Muscle layer of colon (tissue), 2 donors: ENCODE measurements around the gene ENGASE.

Experiments used
- H3K27ac ChIP-seq: one replicate; pipeline ENCODE4 v1.7.0; 2013; ENCODE audit warnings: low read depth, mild to moderate bottlenecking, low read length, moderate library complexity
- H3K27me3 ChIP-seq, 2 donors: one replicate each; pipeline ENCODE4 v1.7.0; 2013; ENCODE audit warnings: low read length in 2 of 2, mild to moderate bottlenecking in 2 of 2; ENCODE audit not compliant: insufficient read depth in 2 of 2, control insufficient read depth in 1 of 2
- H3K36me3 ChIP-seq: one replicate; pipeline ENCODE4 v1.7.0; 2013; ENCODE audit warnings: mild to moderate bottlenecking, low read length; ENCODE audit not compliant: insufficient read depth
- H3K4me1 ChIP-seq: one replicate; pipeline ENCODE4 v1.7.0; 2013; ENCODE audit warnings: mild to moderate bottlenecking, low read length; ENCODE audit not compliant: insufficient read depth
- H3K4me3 ChIP-seq, 2 donors: one replicate each; pipeline ENCODE4 v1.7.0; 2013; ENCODE audit warnings: low read length in 2 of 2, low read depth in 1 of 2, mild to moderate bottlenecking in 1 of 2, moderate library complexity in 1 of 2
- H3K9ac ChIP-seq: one replicate; pipeline ENCODE4 v1.7.0; 2013; ENCODE audit warnings: low read length
- H3K9me3 ChIP-seq: one replicate; pipeline ENCODE4 v1.7.0; 2013; ENCODE audit warnings: mild to moderate bottlenecking, low read length
- donor health status: abdominal sarcoma.
- donor health status: Adenocarcinoma of cecum.

Gene ENGASE

GRCh38 chr17:79107499-79108231 lies 33.0 kb downstream of the ENGASE start:
- Histone ChIP-seq H3K27me3 (peaks cover 0 to 6% of the 10 kb centered on the region in 2 donors), H3K9me3 (no peaks in the 10 kb centered on the region), H3K36me3 (peaks cover 19% of the 10 kb centered on the region), H3K4me3 (no peak overlapping the region), H3K27ac (no peak overlapping the region), H3K9ac (no peak overlapping the region), H3K4me1 (no peaks in the 10 kb centered on the region)

GRCh38 chr17:79108232-79108850 lies 33.7 kb downstream of the ENGASE start:
- no peaks in the 10 kb centered on the region for H3K4me1 ChIP-seq
- no peaks in the 10 kb centered on the region for H3K9me3 ChIP-seq
- no peak overlapping the region for H3K4me3 ChIP-seq
- peaks cover 19% of the 10 kb centered on the region for H3K36me3 ChIP-seq
- H3K27ac ChIP-seq, result no peak overlapping the region
- H3K27me3 ChIP-seq, result peaks cover 0 to 4% of the 10 kb centered on the region in 2 donors
- no peak overlapping the region for H3K9ac ChIP-seq

- Histone ChIP-seq H3K27me3 (no peaks in the 10 kb centered on the region), H3K4me1 (peaks cover under 1% of the 10 kb centered on the region), H3K27ac (no peak overlapping the region)
These were observed 34.2 kb downstream of the ENGASE start for GRCh38 chr17:79108870-79109269.

GRCh38 chr17:79109584-79109983 lies 35.0 kb downstream of the ENGASE start:
- H3K27me3 ChIP-seq, result no peaks in the 10 kb centered on the region
- no peaks in the 10 kb centered on the region for H3K9me3 ChIP-seq
- no peak overlapping the region for H3K9ac ChIP-seq
- H3K4me1 ChIP-seq, result peaks cover 8% of the 10 kb centered on the region
- no peak overlapping the region for H3K27ac ChIP-seq
- H3K36me3 ChIP-seq, result peaks cover 24% of the 10 kb centered on the region
- no peak overlapping the region for H3K4me3 ChIP-seq

More at GRCh38 chr17:79108870-79109269, 34.2 kb downstream of the ENGASE start:
- H3K4me3 ChIP-seq, result no peak overlapping the region
- peaks cover 22% of the 10 kb centered on the region for H3K36me3 ChIP-seq
- H3K9me3 ChIP-seq, result no peaks in the 10 kb centered on the region
- no peak overlapping the region for H3K9ac ChIP-seq

- H3K36me3 ChIP-seq, result peaks cover 19% of the 10 kb centered on the region
- no peak overlapping the region for H3K9ac ChIP-seq
- H3K27ac ChIP-seq, result no peak overlapping the region
- no peaks in the 10 kb centered on the region for H3K27me3 ChIP-seq
- H3K9me3 ChIP-seq, result no peaks in the 10 kb centered on the region
- H3K4me1 ChIP-seq, result peaks cover 22% of the 10 kb centered on the region
- H3K4me3 ChIP-seq, result no peak overlapping the region
These were observed 36.5 kb downstream of the ENGASE start for GRCh38 chr17:79111097-79111496.

GRCh38 chr17:79112471-79112870 lies 37.8 kb downstream of the ENGASE start:
- Histone ChIP-seq H3K36me3 (peaks cover 13% of the 10 kb centered on the region), H3K27ac (no peak overlapping the region), H3K4me1 (peaks cover 23% of the 10 kb centered on the region), H3K9ac (no peak overlapping the region), H3K27me3 (no peaks in the 10 kb centered on the region), H3K4me3 (no peak overlapping the region), H3K9me3 (no peaks in the 10 kb centered on the region)

GRCh38 chr17:79113699-79114457 lies 39.3 kb downstream of the ENGASE start:
- Histone ChIP-seq H3K9me3 (no peaks in the 10 kb centered on the region), H3K4me1 (peaks cover 23% of the 10 kb centered on the region), H3K4me3 (no peak overlapping the region), H3K27ac (no peak overlapping the region), H3K27me3 (no peaks in the 10 kb centered on the region), H3K9ac (no peak overlapping the region), H3K36me3 (peaks cover 5% of the 10 kb centered on the region)

- Histone ChIP-seq H3K4me3 (no peak overlapping the region), H3K9ac (no peak overlapping the region), H3K36me3 (peaks cover 5% of the 10 kb centered on the region)
These were observed 40.1 kb downstream of the ENGASE start for GRCh38 chr17:79114458-79115301.

GRCh38 chr17:79115487-79115886 lies 40.9 kb downstream of the ENGASE start:
- H3K27ac ChIP-seq, result peak overlapping the region; percentile 51
- H3K36me3 ChIP-seq, result peaks cover 5% of the 10 kb centered on the region
- H3K4me1 ChIP-seq, result peaks cover 23% of the 10 kb centered on the region
- no peak overlapping the region for H3K4me3 ChIP-seq
- H3K9ac ChIP-seq, result no peak overlapping the region
- no peaks in the 10 kb centered on the region for H3K9me3 ChIP-seq
- H3K27me3 ChIP-seq, result no peaks in the 10 kb centered on the region

More at GRCh38 chr17:79114458-79115301, 40.1 kb downstream of the ENGASE start:
- H3K27ac ChIP-seq, result peak overlapping the region; percentile 51
- no peaks in the 10 kb centered on the region for H3K9me3 ChIP-seq
- H3K27me3 ChIP-seq, result no peaks in the 10 kb centered on the region
- H3K4me1 ChIP-seq, result peaks cover 23% of the 10 kb centered on the region

- Histone ChIP-seq H3K9me3 (no peaks in the 10 kb centered on the region), H3K9ac (no peak overlapping the region), H3K27me3 (no peaks in the 10 kb centered on the region), H3K4me3 (no peak overlapping the region), H3K36me3 (peaks cover 5% of the 10 kb centered on the region), H3K27ac (no peak overlapping the region), H3K4me1 (peaks cover 23% of the 10 kb centered on the region)
These were observed 42.1 kb downstream of the ENGASE start for GRCh38 chr17:79116575-79117368.
